CD14-positive monocyte (primary cell): Measurements from ENCODE around the gene ELAVL2. TPM values are rescaled to one million over a fixed set of nuclear protein-coding genes. Genes with fewer than 3 reads are reported as not detected.

ENCODE experiments used
- DNase-seq, 3 donors: peaks; one replicate each; pipeline ENCODE4 v3.0.0-alpha.2; 2011 to 2022
- H2AFZ ChIP-seq: 2 replicates; pipeline ENCODE4 v1.6.0; 2012; ENCODE audit warnings: mild to moderate bottlenecking, low read depth, low read length, inconsistent platforms; ENCODE audit not compliant: insufficient read depth, poor library complexity, severe bottlenecking
- H3K27ac ChIP-seq, 2 donors: 1 replicate in 1 of 2; 2 replicates in 1 of 2; pipeline ENCODE4 v1.5.1; 2012 to 2013; ENCODE audit warnings: low read length in 2 of 2, control low read depth in 1 of 2, inconsistent platforms in 1 of 2, low read depth in 1 of 2, mild to moderate bottlenecking in 1 of 2
- H3K27me3 ChIP-seq, 2 donors: one replicate each; pipeline versions ENCODE4 v1.6.0 to v1.6.1; 2011 to 2013; ENCODE audit warnings: low read length in 2 of 2; ENCODE audit not compliant: control insufficient read depth in 2 of 2, insufficient read depth in 2 of 2
- H3K36me3 ChIP-seq, 2 donors: replicated peaks in 1 of 2; 1 replicate in 1 of 2; 2 replicates in 1 of 2; pipeline versions ENCODE4 v1.5.1 to v1.6.1; 2012 to 2013; ENCODE audit warnings: low read length in 2 of 2, control low read depth in 1 of 2, inconsistent platforms in 1 of 2, mild to moderate bottlenecking in 1 of 2; ENCODE audit not compliant: insufficient read depth in 2 of 2, control insufficient read depth in 1 of 2
- H3K4me1 ChIP-seq, 2 donors: 1 replicate in 1 of 2; 2 replicates in 1 of 2; pipeline versions ENCODE4 v1.5.1 to v1.6.1; 2012 to 2013; ENCODE audit warnings: low read length in 2 of 2, control low read depth in 1 of 2, inconsistent platforms in 1 of 2, mild to moderate bottlenecking in 1 of 2, moderate library complexity in 1 of 2; ENCODE audit not compliant: insufficient read depth in 2 of 2, control insufficient read depth in 1 of 2
- H3K4me2 ChIP-seq: replicated peaks from 2 replicates; pipeline ENCODE3; 2012; ENCODE audit warnings: low read length, moderate library complexity, mild to moderate bottlenecking; ENCODE audit not compliant: poor library complexity, severe bottlenecking; ENCODE audit errors: extremely low read depth
- H3K4me3 ChIP-seq, 3 experiments: fragments of 200-600 bp in 1 of 3; sonication (generic) in 1 of 3; replicated peaks in 1 of 3; 1 replicate in 2 of 3; 2 replicates in 1 of 3; pipeline ENCODE4 v1.5.1; 2011 to 2013; ENCODE audit warnings: low read length in 3 of 3, mild to moderate bottlenecking in 3 of 3, control low read depth in 2 of 3, low read depth in 2 of 3, inconsistent platforms in 1 of 3, moderate library complexity in 1 of 3
- H3K79me2 ChIP-seq: 2 replicates; pipeline ENCODE4 v1.6.0; 2012; ENCODE audit warnings: mild to moderate bottlenecking, control low read depth, inconsistent platforms, low read length, moderate library complexity; ENCODE audit not compliant: insufficient read depth
- H3K9ac ChIP-seq: 2 replicates; pipeline ENCODE4 v1.6.0; 2017; ENCODE audit warnings: low read length, mild to moderate bottlenecking; ENCODE audit not compliant: insufficient read depth, poor library complexity, severe bottlenecking
- H3K9me3 ChIP-seq, 2 donors: replicated peaks in 1 of 2; 1 replicate in 1 of 2; 2 replicates in 1 of 2; pipeline versions ENCODE4 v1.5.1 to v1.6.1; 2012 to 2013; ENCODE audit warnings: low read length in 2 of 2, control low read depth in 1 of 2; ENCODE audit not compliant: control insufficient read depth in 1 of 2, insufficient read depth in 1 of 2
- H4K20me1 ChIP-seq: 2 replicates; pipeline ENCODE4 v1.6.0; 2012; ENCODE audit warnings: mild to moderate bottlenecking, low read length, control low read depth, moderate library complexity; ENCODE audit not compliant: insufficient read depth
- H3K27ac Mint-ChIP-seq, 7 donors: one replicate each; pipeline ENCODE4 v1.8.0; 2020; ENCODE audit warnings: mild to moderate bottlenecking in 7 of 7, mixed read lengths in 7 of 7, moderate library complexity in 6 of 7, inconsistent platforms in 2 of 7
- H3K27me3 Mint-ChIP-seq, 3 donors: one replicate each; pipeline ENCODE4 v1.8.0; 2021 to 2022; ENCODE audit warnings: low read depth in 3 of 3, mild to moderate bottlenecking in 3 of 3, mixed read lengths in 3 of 3, moderate library complexity in 3 of 3, inconsistent platforms in 1 of 3
- H3K36me3 Mint-ChIP-seq, 2 donors: one replicate each; pipeline ENCODE4 v1.8.0; 2020; ENCODE audit warnings: mixed read lengths in 2 of 2, inconsistent platforms in 1 of 2, mild to moderate bottlenecking in 1 of 2
- H3K4me1 Mint-ChIP-seq: one replicate; pipeline ENCODE4 v1.8.0; 2020; ENCODE audit warnings: mild to moderate bottlenecking, mixed read lengths
- H3K4me3 Mint-ChIP-seq, 2 donors: one replicate each; pipeline ENCODE4 v1.8.0; 2020; ENCODE audit warnings: mild to moderate bottlenecking in 2 of 2, mixed read lengths in 2 of 2, moderate library complexity in 1 of 2
- H3K9me3 Mint-ChIP-seq, 7 donors: one replicate each; pipeline ENCODE4 v1.8.0; 2020 to 2022; ENCODE audit warnings: mixed read lengths in 7 of 7, mild to moderate bottlenecking in 6 of 7, moderate library complexity in 6 of 7, inconsistent platforms in 2 of 7
- CTCF ChIP-seq: fragments of 200-600 bp; IDR thresholded peaks from one replicate; pipeline ENCODE4 v1.8.0; 2022; ENCODE audit warnings: antibody characterized with exemption, mild to moderate bottlenecking
- WGBS: methylation state at CpG from one replicate; pipeline ENCODE4 v1.1.5; 2013; ENCODE audit warnings: missing lambda C conversion rate; ENCODE audit not compliant: insufficient coverage; 5-methylcytosine and 5-hydroxymethylcytosine counted together
- intact Hi-C, 2 donors: fragments of 100-400 bp; cut with micrococcal nuclease; formaldehyde crosslinking; loops; one replicate each; pipeline versions ENCODE4 v1.15.0 to v1.15.1; 2023
- polyA minus RNA-seq: library from RNA; depleted of rRNA, polyadenylated mRNA; stranded (reverse); fragments of >200 nt; gene quantifications from 2 replicates; pipeline ENCODE4 v1.2.3, GENCODE V29; 2012
- polyA plus RNA-seq, 3 donors: library from polyadenylated mRNA; depleted of rRNA in 1 of 3; unstranded in 2 of 3; stranded (reverse) in 1 of 3; fragments of 300-500 nt in 2 of 3; fragments of >200 nt in 1 of 3; fragmentation: Illumina TruSeq in 2 of 3; gene quantifications; 1 replicate in 2 of 3; 2 replicates in 1 of 3; pipeline ENCODE4 v1.2.3, GENCODE V29; 2012 to 2021
- total RNA-seq, 12 experiments: library from RNA in 1 of 12; stranded (reverse) in 1 of 12; fragments of 120-200 nt in 1 of 12; gene quantifications; one replicate each; pipeline ENCODE4 v1.2.4 and lab custom pipeline; 2013 to 2026; ENCODE audit warnings: mixed read lengths in 6 of 12, inconsistent platforms in 1 of 12

Gene ELAVL2
- total RNA-seq (2013): 0.04 TPM
- not detected for polyA plus RNA-seq
- not detected in 2 replicates for polyA minus RNA-seq
- total RNA-seq (lab: John Stamatoyannopoulos, UW): 0 to 15.8 (median 0.05) reads per million in 11 experiments

- Histone ChIP-seq H3K9ac (no peak within 1 kb of the TSS), H3K4me1 (no peaks in the 10 kb centered on the region), H3K36me3 (no peaks in the 10 kb centered on the region), H2AFZ (no peak within 1 kb of the TSS), H4K20me1 (no peaks in the 10 kb centered on the region), H3K9me3 (peaks cover 22 to 51% of the 10 kb centered on the region in 2 donors), H3K79me2 (no peaks in the 10 kb centered on the region), H3K4me2 (no peak within 1 kb of the TSS), H3K27me3 (peaks cover 49 to 87% of the 10 kb centered on the region in 2 donors), H3K4me3 (no peak within 1 kb of the TSS), H3K27ac (no peak within 1 kb of the TSS)
- Mint-ChIP-seq H3K36me3 (no peaks in the 10 kb centered on the region), H3K4me3 (no peak within 1 kb of the TSS), H3K27ac (no peak within 1 kb of the TSS), H3K27me3 (peaks cover 25 to 43% (median 28%) of the 10 kb centered on the region in 3 donors), H3K9me3 (peaks cover 6 to 33% (median 22%) of the 10 kb centered on the region in 7 donors), H3K4me1 (no peaks in the 10 kb centered on the region)
- intact Hi-C loops: no loop called here
- under 1% methylated on average over 20 of the region's 30 CpGs for WGBS
- no peak for DNase-seq
- TF ChIP-seq CTCF: no peak
These were observed at the start of gene ELAVL2 for GRCh38 chr9:23826120-23826629. TSS of gene ELAVL2 (minus strand) at chr9:23826240. CDS start at chr9:23762234, 64,006 bp downstream.

- Histone ChIP-seq H3K9me3 (no peaks in the 10 kb centered on the region), H4K20me1 (no peaks in the 10 kb centered on the region), H3K4me3 (no peak overlapping the region), H2AFZ (no peak overlapping the region), H3K4me2 (no peak overlapping the region), H3K4me1 (no peaks in the 10 kb centered on the region), H3K27me3 (no peaks in the 10 kb centered on the region), H3K79me2 (no peaks in the 10 kb centered on the region), H3K27ac (no peak overlapping the region), H3K36me3 (no peaks in the 10 kb centered on the region), H3K9ac (no peak overlapping the region)
- TF ChIP-seq CTCF: no peak
- H3K36me3 Mint-ChIP-seq: no peaks in the 10 kb centered on the region
- WGBS: 83% methylated on average over 1 of the region's 3 CpGs
- no peak for DNase-seq
- intact Hi-C loops: loop anchor here in 1 of 2 donors (10.0 kb wide), 1 partner anchor 63 kb away; no protein-coding TSS in a partner anchor
- no peaks in the 10 kb centered on the region for H3K4me1 Mint-ChIP-seq
- no peak overlapping the region for H3K27ac Mint-ChIP-seq
- no peaks in the 10 kb centered on the region for H3K27me3 Mint-ChIP-seq
- peaks cover 0 to 10% (median 5%) of the 10 kb centered on the region in 7 donors for H3K9me3 Mint-ChIP-seq
- H3K4me3 Mint-ChIP-seq: no peak overlapping the region
These were observed 32.2 kb upstream of the ELAVL2 start for GRCh38 chr9:23858234-23858633.
